ENCODE measurements around the gene UVRAG. TPM values are rescaled to one million over a fixed set of nuclear protein-coding genes. Genes with fewer than 3 reads are reported as not detected.

Gene UVRAG
- total and polyA plus RNA-seq, 2 of the 13 experiments (the other 11 are each of a cell fraction or from before 2014, with no cell fraction given) = 9.7 to 17.3 TPM

GRCh38 chr11:75768112-75768908 is 46.7 kb upstream of the UVRAG start, which contains the start of gene DGAT2 (continued):
- TF ChIP-seq PHF5A (CRISPR knock-in tag; IDR thresholded peaks at IDR 0.05; ENCODE audit: low read depth, unreplicated experiment) (peak; percentile 73), ZNF18 (CRISPR knock-in tag; IDR thresholded peaks at IDR 0.05; ENCODE audit: insufficient replicate concordance) (peak; percentile 66), JARID2 (CRISPR knock-in tag; IDR thresholded peaks at IDR 0.05; ENCODE audit: insufficient replicate concordance) (no peak), MIER3 (CRISPR knock-in tag; IDR thresholded peaks at IDR 0.05; ENCODE audit: borderline replicate concordance) (0 out of 2 replicates have a peak, but pooled peaks have one; percentile 20), ZFY (CRISPR knock-in tag; IDR thresholded peaks at IDR 0.05) (peak; percentile 73), ZNF280B (CRISPR knock-in tag; IDR thresholded peaks at IDR 0.05; ENCODE audit: borderline replicate concordance) (peak; percentile 87; the same call in 1 of the 2 replicates), ZNF607 (CRISPR knock-in tag; IDR thresholded peaks at IDR 0.05; ENCODE audit: borderline replicate concordance) (peak; percentile 89), DR1 (CRISPR knock-in tag; IDR thresholded peaks at IDR 0.05) (no peak; the same call in none of the 2 replicates), DMAP1 (CRISPR knock-in tag; IDR thresholded peaks at IDR 0.05) (peak; percentile 88; the same call in 1 of the 2 replicates), ZNF788 (CRISPR knock-in tag; IDR thresholded peaks at IDR 0.05; ENCODE audit: borderline replicate concordance) (peak; percentile 1; the same call in 1 of the 2 replicates), ZNF713 (CRISPR knock-in tag; IDR thresholded peaks at IDR 0.05) (no peak), MAZ (IDR thresholded peaks at IDR 0.05; ENCODE audit: borderline replicate concordance, low read depth, low read length) (no peak; the same call in 1 of the 2 replicates), MAZ (CRISPR knock-in tag; IDR thresholded peaks at IDR 0.05; ENCODE audit: low read depth) (peak; percentile 70; the same call in 1 of the 2 replicates), ZBTB8A (CRISPR knock-in tag; IDR thresholded peaks at IDR 0.05; ENCODE audit: borderline replicate concordance, low read depth) (peak; percentile 44; the same call in 1 of the 2 replicates), NFE2L2 (IDR thresholded peaks at IDR 0.05; ENCODE audit: low read length) (no peak), GPBP1L1 (CRISPR knock-in tag; IDR thresholded peaks at IDR 0.05) (no peak), ZMYM2 (CRISPR knock-in tag; IDR thresholded peaks at IDR 0.05) (no peak; the same call in 1 of the 2 replicates), MED13 (CRISPR knock-in tag; IDR thresholded peaks at IDR 0.05) (peak; percentile 71), MAX (IDR thresholded peaks at IDR 0.05) (peak; percentile 98), SP5 (CRISPR knock-in tag; IDR thresholded peaks at IDR 0.05; ENCODE audit: borderline replicate concordance, low read depth) (0 out of 2 replicates have a peak, but pooled peaks have one; percentile 1), TGIF2 (CRISPR knock-in tag; IDR thresholded peaks at IDR 0.05) (0 out of 2 replicates have a peak, but pooled peaks have one; percentile 12), RARA (CRISPR knock-in tag; IDR thresholded peaks at IDR 0.05) (no peak; the same call in 1 of the 2 replicates), ZNF780A (CRISPR knock-in tag; IDR thresholded peaks at IDR 0.05) (peak; percentile 69; the same call in 1 of the 2 replicates), U2AF1 (optimal IDR thresholded peaks at IDR 0.05; ENCODE audit: low read depth, low read length) (peak; percentile 68), HNF4G (IDR thresholded peaks at IDR 0.05; ENCODE audit: borderline replicate concordance, low read depth, low read length) (no peak), HNF4G (CRISPR knock-in tag; IDR thresholded peaks at IDR 0.05; ENCODE audit: borderline replicate concordance, low read depth) (no peak)

Data from HepG2 (cell line).